GM18868 (cell line): ENCODE measurements around the gene CFDP1.

ENCODE experiments used
- ATAC-seq: cut with Tn5 transposase; IDR thresholded peaks from one replicate; pipeline ENCODE4 v1.9.1; 2021; ENCODE audit warnings: mild to moderate bottlenecking, moderate library complexity; ENCODE audit not compliant: unreplicated experiment

CFDP1 gene

DNA sequence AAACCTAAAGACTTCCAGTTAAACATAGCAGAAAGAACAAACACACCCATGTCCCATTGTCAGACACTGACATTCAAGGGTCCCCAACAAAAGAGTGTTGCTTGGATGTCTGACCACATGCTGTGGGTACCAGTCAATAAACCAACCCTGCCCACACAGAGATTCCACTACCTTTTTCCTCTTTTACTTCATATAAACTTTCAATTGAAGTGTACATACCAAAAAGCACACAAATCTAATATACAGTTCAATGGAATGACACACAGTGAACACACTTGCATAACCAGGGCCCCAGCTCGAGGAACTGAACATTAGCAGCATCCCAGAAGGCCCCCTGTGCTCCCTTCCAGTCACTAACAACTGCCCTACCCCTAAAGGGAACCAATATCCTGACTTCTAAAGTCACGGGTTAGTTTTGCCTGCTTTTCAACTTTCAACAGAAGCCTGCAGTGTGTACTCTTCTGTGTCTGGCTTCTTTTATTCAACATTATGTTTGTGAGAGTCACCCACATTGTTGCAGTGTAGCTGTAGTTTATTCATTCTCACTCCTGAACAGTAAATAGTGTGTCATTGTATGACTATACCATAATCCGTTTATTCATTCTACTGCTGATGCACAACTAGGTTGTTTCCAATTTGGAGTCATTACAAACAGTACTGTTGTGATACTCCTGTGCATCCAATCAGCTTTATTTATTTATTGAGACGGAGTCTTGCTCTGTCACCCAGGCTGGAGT lies 18.0 kb downstream of the CFDP1 start:
- ATAC-seq, result no peak

DNA sequence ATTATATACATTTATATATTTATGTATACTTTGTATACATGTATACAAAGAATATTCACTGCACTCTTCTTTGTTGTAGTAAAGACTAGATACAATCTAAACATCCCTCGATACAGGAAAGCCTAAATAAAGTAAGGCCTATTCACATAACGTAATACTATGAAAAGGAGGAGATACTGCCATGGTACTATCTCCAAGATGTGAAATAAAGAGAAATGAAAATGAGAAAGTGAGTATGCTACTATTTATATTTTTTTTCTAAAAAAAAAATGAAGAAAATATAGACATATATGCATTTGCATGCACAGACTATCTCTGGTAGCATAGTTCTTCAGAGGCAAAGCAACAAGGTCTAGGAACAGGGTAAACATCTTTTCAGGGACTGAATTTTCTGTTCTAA lies 19.4 kb downstream of the CFDP1 start:
- peak; percentile 61 for ATAC-seq

DNA sequence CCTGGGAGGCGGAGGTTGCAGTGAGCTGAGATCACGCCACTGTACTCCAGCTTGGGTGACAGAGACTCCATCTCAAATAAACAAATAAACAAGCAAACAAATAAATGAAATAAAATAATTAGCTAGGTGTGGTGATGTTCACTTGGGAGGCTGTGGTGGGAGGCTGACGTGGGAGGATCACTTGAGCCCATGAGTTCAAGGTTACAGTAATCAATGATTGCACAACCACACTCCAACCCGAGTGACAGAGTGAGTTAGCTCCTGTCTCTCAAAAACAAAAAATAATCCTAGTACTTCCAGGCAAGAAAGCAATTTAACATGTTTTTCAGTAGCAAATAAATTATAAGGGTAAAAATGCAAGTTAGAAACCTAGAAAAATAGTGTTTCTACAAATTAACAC lies 26.4 kb downstream of the CFDP1 start:
- ATAC-seq, result no peak

DNA sequence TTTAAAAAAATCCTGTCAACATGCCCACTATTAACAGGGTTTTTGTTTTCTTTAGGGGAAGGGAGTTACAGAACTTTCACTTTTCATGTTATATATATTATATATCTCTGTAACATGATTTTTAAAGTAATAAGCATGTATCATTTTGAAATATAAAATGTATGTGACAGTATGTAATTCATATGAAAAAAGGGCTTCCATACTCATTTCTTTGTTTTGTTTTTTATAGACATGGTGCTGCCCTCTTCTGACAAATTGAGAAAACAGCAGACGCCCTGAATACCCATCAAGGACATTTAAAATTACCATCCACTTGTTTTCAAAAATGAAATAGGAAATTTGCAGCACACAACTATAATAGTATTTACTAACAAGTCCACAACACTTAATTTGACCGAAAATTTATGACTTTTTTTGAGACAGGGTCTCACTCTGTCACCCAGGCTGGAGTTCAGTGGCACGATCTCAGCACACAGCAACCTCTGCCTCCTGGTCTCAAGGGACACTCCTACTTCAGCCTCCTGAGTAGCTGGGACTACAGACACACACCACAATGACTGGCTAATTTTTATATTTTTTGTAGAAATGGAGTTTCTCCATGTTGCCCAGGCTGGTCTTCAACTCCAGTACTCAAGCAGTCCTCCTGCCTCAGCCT lies 30.4 kb downstream of the CFDP1 start:
- ATAC-seq, result peak; percentile 50

DNA sequence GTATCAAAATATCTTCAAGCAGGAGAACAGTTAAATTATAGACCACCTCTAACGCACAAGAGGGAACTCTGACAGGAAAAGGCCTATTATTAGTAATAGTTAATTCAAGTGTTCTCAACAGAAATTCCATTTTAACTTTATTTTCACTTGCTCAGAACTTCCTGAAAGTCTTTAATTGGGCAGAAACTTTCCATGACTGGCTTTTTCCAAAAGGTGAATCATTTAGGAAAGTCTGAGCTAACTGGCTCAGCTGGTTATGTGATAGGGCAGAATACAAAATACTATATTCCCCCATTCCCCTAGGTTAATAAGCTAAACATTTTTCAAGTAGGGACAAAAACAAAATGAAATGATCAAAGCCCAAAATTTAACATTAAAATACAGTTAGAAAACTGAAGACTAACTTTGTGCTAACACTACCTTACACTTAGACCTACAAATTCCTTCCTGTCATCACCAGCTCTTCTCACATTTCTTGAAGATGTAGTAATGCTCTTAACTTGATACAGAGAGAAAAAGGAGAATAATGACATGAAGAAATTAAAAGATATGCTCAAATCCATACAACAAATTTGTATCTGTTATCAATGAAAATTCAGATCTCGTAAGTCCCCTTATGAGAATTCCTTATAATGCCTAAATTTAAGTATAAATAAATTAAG lies 31.0 kb downstream of the CFDP1 start:
- ATAC-seq, result no peak

DNA sequence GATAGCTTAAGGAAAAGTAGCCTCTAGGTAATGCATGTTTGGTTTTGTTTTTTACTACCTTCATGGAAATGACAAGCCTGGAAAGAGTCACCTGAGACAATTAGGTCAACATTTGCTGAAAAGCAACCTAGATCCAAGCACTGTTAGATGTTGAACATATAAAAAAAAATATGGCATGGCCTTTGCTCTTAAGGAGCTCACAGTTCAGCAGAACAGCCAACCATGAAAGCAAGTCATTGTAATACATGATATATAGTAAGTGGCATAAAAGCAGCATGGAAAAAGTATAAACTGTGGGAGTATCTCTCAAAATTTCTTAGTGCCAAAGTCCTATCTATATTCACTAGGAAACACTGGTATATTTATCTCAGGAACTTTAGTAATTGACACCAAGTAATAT lies 31.6 kb downstream of the CFDP1 start:
- no peak for ATAC-seq

DNA sequence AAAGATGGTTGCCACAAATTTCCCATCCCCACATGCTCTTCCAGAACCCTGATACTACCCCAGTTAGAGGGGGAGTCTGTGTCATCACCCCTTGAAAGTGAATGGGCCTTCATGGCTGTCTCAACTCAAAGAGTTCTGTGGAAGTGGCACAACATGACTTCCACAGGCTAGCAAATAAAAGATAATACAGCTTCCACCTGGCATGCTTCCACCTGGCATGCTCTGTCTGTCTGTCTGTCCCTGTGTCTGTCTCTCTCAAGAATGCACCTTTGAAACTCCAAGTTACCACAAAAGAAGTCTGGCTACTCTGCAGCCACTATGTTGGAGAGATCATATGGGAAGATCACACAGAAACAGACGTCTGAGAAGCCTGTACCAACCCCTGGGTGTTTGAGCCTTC lies 35.0 kb downstream of the CFDP1 start:
- ATAC-seq, result no peak

DNA sequence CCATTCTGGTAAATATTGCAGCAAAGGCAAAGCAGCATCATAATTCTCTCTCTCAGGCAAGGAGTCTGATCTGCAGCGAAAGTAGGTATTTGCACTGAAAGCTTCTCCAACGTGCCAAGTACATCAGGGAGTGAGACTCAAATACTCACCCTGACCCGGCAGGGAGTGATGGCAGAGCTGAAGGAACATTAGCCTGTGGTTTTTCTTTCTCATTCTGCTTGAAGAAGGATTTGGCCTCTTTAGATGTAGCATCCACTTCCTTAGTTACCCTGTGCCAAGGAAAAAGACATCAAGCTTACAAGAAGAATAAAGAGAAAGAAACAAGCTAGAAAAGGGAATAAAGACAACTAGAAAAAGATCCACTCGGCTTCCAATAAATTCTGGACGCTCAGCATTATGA lies 38.4 kb downstream of the CFDP1 start:
- ATAC-seq, result no peak

DNA sequence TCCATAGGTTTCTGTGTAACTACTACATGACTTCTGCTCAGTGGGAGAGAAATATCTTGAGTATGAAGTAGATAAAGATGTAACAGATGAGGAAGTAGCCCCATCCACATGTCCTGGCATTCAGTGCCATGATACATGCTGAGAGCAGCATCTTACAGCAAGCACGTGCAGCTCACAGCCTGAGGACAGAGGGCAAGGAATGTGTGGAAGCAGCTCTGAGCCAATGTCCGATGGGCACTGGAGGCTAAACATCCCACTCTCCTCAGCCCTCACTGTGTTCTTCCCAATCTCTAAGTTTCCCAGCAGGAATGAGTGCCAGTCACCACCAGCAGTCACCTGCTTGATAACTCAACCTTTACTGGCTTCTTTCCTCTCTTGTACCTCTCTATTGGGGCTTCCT lies 40.4 kb downstream of the CFDP1 start:
- ATAC-seq, result no peak

DNA sequence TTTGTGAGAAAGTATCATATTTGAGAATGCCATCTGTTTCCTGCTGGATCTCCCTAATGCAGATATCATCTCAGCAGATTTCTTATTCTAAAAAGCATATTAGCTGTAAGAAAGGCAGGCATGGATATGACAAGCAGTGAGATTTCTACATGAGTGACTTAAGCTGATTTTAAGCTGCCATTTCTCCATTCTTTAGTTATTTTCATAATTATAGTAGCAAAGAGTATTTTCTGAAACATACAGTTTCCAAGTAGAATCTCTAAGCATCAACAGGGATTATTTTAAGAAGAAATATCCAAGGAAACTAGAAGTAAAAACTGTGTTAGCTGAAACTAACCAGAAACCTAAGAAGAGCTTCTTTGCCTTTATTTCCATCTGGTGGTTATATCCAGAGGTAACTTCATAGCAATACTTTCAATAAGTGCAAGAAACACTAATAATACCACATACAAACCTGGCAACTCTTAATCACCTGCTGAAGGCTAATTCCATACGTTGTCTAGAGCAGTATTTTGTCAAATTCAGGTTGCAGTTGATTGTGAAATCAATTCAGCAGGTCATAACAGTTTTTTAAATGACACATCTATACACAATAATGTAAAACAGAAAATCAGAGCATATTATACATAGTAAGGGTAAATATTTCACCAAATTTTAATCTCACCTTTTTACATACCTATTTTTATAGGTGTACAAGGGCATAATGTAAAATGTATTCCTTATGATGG lies 42.2 kb downstream of the CFDP1 start:
- no peak for ATAC-seq

DNA sequence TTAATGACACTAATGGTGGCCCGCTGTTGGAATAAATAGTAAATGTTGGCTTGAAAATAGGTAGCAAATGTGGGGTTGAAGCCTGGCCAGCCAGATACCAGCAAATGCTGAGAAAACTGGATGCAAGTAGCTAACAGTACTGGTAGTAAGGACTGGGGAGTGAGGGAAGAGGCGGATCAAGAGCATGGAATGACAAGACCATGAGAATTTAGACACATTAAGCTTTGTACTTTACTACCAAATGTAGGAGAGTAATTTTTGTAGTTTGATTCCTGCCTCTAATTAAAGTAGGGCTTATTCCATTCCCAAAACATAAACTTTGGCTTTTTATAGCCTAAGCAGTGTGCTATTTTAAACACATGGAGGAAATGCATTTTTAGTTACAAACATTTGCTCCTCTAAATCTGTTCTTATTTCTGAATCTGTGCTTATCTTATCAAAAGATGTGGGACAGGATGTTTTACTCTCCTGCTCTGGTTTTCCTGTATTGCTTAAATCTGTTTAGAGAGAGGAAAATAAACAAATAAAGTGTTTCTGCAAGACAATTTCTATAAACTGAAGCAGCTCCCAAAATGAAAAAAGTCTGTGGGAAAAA lies 44.1 kb downstream of the CFDP1 start:
- ATAC-seq, result no peak

DNA sequence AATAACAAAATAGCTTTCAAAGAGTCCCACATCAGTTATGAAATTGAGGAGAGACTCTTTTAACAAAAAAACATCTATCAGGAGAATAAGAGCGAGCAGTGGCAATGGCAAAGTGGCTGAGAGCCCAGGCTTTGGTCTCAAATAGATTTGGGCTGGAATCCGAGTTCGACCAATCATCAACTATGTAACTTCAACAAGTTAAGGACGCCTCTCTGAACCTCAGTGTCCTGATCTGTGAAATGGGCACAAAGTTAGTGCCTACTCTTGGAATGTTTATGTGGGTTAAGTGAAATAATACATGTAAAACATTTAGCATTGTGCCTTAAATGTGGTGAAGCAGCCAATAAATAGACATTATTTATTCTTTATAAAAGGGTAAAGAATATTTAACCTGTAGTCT lies 45.4 kb downstream of the CFDP1 start:
- ATAC-seq, result no peak

DNA sequence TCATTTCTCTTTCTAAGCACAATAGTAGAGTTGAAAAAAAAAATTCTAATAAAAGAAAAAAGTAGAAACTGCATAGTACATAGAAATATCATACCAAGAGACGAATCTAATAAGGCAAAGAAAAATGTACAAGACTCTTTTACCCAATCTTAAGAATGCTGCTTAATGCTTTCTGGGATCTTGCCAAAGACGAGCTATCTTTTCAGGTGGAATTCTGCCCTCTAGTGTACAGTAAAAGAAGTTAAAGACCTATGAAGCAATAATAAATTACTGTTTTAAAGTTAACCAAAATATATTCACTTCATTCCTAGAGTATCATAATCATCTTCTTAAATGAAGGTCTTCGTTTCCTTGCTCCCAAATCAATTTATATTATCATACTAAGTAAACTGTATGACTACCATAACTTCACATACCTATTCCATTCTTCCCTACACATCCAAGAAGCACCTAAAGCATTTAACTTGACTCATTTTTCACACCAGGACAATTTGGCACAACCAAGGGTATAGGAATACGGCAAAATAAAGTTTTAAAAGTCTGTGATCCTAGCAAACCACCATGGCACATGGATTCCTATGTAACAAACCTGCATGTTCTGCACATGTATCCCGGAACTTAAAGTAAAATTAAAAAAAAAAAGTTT lies 47.7 kb downstream of the CFDP1 start:
- no peak for ATAC-seq

DNA sequence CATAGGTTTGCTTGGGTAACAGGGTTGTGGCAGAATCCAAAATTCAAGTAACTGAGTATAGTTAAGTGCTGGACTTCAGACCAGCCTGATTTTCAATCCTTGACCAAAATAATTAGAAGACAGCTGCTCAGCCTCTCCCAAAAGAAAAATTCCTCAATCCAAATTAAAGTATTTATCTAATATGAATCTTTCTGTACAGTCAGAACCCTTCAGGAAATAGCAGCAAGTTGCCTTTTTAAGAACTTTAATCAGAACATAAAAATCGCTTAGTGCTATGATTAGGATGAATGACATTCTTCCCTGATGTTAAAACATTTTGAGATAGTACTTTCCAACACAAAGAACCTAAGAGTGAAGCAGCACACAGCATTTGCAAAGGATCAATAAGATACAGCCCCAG lies 50.2 kb downstream of the CFDP1 start:
- no peak for ATAC-seq

DNA sequence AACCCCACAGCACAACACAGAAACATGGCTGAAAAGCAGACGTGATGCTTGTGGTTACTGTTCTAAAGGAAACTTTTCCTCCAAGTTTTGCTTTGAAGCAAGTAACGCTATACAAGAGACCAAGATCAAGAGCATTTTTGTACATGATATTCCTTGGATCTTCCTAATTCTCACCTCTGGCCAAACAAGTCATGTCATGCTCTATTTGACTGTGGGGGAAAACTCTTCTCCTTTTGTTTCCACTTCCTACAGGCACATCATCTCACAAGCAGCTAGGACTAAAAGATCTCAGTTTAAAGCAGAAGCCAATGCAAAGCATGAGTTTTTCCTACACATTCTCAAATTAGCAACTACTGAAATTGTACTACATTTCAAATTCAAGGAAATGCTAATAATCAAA lies 50.7 kb downstream of the CFDP1 start:
- no peak for ATAC-seq

DNA sequence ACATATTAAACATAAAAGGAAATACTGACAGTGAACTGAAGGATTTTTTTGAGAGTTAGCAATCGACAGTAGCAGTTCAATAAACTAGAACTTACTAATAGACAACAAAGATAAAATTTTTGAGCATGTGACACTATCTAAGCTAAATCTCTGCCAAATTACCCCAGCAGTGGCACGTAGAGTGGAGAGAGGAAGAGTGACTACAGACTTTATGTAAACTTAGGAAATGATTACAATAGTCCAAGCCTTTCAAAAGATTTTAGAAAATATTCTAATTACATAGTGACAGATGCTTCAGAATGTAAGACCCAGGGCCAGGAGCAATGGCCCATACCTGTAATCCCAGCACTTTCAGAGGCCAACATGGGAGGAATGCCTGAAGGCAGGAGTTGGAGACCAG lies 52.4 kb downstream of the CFDP1 start:
- no peak for ATAC-seq

DNA sequence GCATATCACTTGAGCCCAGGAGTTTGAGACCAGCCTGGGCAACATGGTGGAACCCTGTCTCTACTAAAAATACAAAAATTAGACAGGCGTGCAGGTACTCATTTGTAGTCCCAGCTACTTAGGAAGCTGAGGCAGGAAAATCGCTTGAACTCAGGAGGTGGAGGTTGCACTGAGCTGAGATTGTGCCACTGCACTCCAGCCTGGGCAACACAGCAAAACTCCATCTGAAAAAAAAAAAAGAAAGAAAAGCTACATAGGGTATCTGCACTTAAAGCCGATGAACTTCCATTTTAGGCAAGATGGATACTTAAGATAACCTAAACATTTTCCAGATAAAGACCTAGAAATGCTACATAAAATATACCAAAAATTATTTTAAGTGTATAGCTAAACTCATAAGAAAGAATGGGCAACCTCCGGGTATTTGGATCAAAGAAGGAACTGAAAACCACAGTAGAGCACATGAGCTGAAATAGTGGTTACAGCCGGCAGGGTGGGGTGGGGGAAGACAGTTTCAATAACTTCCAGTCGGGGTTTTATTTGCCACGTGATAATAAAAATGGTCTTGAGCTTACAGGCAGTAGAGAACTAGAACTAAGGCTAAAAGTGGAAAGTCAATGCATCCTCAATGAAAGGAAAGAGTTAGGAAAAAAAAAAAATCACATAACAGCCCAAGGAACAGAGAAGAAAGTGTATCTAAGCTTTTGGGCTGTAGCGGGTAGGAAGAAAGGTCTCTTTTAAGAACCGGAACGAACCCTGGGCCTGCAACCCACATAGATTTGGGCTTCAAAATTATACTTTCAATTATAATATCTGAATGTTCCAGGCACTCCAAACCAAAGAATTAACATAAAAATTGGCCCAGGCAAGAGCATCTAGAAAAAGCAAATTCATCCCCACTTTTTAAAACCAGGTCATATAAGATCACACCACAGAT lies 53.1 kb downstream of the CFDP1 start:
- peak; percentile 83 for ATAC-seq

DNA sequence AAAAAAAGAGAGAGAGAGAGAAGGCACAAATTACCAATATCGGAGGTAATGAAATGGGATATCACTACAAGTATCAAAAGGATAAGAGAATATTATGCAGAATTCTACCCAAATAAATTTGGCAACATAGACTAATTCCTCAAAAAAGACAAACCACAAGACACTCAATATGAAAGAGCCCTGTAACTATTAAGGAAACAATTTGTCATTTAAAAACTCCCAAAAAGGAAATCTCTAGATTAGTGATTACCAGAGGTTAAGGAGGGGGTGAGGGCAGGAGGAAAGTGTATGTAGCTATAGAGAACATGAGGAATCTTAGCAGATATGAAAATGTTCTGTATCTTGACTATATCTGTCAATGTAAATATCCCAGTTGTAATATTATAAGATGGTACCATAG lies 54.0 kb downstream of the CFDP1 start:
- ATAC-seq, result peak; percentile 68

DNA sequence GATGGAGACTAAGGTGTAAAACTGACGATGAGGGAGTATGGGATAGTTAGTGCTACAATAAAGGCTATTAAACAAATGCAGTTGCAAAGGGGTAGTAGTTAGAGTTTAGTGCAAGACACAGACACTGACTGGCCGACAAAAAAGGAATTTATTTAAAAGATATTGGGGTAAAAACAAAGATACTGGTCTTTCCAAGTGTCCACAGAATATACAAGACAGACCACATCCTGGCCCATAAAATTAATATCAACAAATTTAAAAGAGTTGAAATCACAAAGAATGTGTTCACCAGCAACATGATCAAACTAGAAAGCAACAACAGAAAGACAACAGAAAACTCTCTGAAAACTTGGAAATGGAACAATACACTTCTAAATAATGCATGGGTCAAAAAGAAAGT lies 54.7 kb downstream of the CFDP1 start:
- no peak for ATAC-seq
